Right kidney (tissue), 9 donors: ENCODE results near the gene RAB38.

Experiments
- DNase-seq: peaks from one replicate; pipeline ENCODE4 v3.0.0-alpha.2; 2016
- long read RNA-seq, 8 donors: transcript quantifications; one replicate each; lab custom pipeline, GENCODE V29; 2026

Gene RAB38
- long read RNA-seq, donor 1, transcript RAB38-201 (3 exons, 1,465 nt) = major isoform, 20 of 20 reads
- long read RNA-seq, donor 1, partial matches to known transcripts = 0 of 20 reads
- long read RNA-seq, donor 1, other reads (novel, unspliced or antisense) = 0 of 20 reads
- long read RNA-seq, donor 2, transcript RAB38-201 (3 exons, 1,465 nt) = major isoform, 5 of 5 reads
- long read RNA-seq, donor 2, partial matches to known transcripts = 0 of 5 reads
- long read RNA-seq, donor 2, other reads (novel, unspliced or antisense) = 0 of 5 reads
- long read RNA-seq, donor 3, transcript RAB38-201 (3 exons, 1,465 nt) = major isoform, 6 of 6 reads
- long read RNA-seq, donor 3, partial matches to known transcripts = 0 of 6 reads
- long read RNA-seq, donor 3, other reads (novel, unspliced or antisense) = 0 of 6 reads
- long read RNA-seq, donor 4, transcript RAB38-201 (3 exons, 1,465 nt) = major isoform, 9 of 9 reads
- long read RNA-seq, donor 4, partial matches to known transcripts = 0 of 9 reads
- long read RNA-seq, donor 4, other reads (novel, unspliced or antisense) = 0 of 9 reads
- long read RNA-seq, donor 5, transcript RAB38-201 (3 exons, 1,465 nt) = major isoform, 10 of 10 reads
- long read RNA-seq, donor 5, partial matches to known transcripts = 0 of 10 reads
- long read RNA-seq, donor 5, other reads (novel, unspliced or antisense) = 0 of 10 reads
- long read RNA-seq, donor 6, transcript RAB38-201 (3 exons, 1,465 nt) = major isoform, 10 of 10 reads
- long read RNA-seq, donor 6, partial matches to known transcripts = 0 of 10 reads
- long read RNA-seq, donor 6, other reads (novel, unspliced or antisense) = 0 of 10 reads
- long read RNA-seq, donor 7, transcript RAB38-201 (3 exons, 1,465 nt) = major isoform, 10 of 10 reads
- long read RNA-seq, donor 7, partial matches to known transcripts = 0 of 10 reads
- long read RNA-seq, donor 7, other reads (novel, unspliced or antisense) = 0 of 10 reads
- long read RNA-seq, donor 8, transcript RAB38-201 (3 exons, 1,465 nt) = major isoform, 10 of 10 reads
- long read RNA-seq, donor 8, partial matches to known transcripts = 0 of 10 reads
- long read RNA-seq, donor 8, other reads (novel, unspliced or antisense) = 0 of 10 reads

DNA sequence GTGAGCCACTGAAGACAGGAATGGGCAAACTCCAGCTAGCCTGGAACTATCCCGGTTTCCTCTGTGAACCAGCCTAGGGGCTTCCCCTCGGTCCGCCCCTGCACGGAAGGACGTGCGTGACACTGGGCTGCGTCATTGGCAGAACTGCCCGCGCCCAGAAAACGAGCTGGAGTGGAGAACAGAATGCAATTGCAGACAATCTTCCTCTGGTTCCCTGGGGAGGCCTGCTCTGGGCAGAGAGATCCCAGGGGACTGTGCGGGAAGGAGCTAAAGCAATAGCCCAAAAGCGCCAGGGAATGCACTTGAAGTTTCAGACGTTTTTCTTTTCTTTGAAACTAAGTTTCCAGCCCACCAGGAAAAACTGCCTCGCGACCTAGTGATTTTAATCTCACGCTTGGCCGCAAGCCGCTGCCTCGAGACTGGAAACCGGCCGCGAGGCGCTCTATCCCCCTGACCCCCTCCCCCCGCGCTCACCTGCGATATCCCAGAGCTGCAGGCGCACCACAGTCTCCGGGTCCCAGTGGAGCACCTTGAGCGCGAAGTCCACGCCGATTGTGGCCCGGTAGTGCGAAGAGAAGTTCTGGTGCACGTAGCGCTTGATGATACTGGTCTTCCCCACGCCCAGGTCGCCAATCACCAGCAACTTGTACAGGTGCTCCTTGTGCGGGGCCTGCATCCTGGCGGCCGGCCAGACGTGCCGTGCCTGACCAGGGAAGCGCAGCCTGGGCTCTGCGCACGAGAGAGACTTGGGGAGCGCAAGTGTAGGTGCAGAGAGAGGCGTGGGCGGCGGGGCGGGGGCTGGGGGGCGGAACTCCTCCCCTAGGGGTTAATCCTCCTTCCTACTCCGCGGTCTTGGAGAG lies at the start of gene RAB38:
Gene RAB38, minus strand, starts transcription at position 735 of the 860 bp plus-strand sequence. Its CDS starts 59 bp downstream, at position 676.
- peak; percentile 88 for DNase-seq

GRCh38 chr11:88213406-88213805 lies 38.2 kb upstream of the RAB38 start:
- no peak for DNase-seq

GRCh38 chr11:88212300-88212699 lies 37.1 kb upstream of the RAB38 start:
- no peak for DNase-seq

DNA sequence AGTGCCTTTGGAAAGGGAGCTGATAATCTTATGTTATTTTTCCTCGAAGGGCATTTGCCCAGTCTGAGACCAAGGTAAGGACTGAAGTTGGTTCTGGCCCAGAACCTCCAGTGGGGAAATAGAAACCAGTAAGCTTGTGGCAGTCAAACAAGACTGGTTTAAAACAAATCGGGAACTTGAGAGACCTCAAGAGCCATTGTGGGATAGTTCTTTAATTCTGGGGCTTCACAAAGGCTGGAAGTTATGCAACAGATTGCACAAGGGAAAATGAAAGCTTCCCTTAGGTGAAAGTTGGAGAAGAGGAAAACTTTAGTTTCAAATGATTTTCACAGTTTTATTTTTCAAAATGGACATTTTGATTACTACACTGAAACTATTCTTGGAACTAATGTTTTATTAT lies 33.5 kb upstream of the RAB38 start:
- no peak for DNase-seq

- no peak for DNase-seq
Observed at GRCh38 chr11:88206751-88207150, 31.5 kb upstream of the RAB38 start.

- DNase-seq = no peak
Observed at GRCh38 chr11:88204353-88204752, 29.1 kb upstream of the RAB38 start.

DNA sequence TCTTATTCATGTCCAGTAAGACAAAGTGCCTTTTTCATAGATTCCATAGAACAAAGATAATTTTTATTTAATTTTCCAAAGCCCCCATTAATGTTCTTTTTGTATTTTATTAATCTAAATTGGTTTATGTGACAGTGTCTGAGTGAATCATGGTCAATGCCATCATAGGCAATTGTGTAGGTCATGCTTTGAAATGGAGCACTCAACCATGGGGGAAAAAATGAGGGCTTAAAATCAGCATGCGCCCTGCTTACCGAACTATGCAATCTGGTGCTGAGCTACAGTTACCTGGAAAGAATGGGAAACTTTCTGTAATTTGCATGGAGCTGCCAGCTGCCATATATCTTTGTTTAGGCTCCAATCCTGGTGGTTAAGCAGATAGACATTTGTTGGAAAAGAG lies 28.4 kb upstream of the RAB38 start:
- no peak for DNase-seq

DNA sequence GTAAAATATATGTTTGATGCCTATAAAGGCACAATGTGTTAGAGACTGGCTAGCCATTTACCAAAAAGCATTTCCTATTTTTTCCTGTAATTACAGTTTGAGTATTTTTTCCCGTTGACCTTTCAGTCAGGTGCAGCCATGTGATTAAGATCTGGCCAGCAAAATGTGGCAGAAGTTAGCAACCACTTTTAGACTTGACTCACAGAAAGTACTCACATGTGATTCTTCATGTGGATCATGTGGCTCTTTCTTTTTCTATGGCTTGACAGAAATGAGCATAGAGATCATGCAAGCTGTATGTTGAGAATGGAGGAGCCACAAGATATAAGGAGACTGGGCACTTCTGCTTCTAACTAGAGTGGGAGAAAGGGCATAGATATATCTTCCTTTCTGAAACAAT lies 27.3 kb upstream of the RAB38 start:
- no peak for DNase-seq

DNA sequence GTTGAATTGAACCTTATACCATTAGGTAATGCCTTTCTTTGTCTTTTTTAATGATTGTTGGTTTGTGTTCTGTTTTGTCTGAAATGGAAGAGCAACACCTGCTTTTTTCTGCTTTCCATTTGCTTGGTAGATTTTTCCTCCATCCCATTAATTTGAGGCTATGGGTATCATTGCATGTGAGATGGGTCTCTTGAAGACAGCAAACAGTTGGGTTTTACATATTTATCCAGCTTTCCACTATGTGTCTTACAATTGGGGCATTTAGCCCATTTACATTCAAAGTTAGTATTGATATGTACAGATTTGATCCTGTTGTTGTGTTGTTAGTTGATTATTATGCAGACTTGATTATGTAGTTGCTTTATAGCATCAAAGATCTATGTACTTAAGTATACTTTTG lies 21.1 kb upstream of the RAB38 start:
- no peak for DNase-seq

DNA sequence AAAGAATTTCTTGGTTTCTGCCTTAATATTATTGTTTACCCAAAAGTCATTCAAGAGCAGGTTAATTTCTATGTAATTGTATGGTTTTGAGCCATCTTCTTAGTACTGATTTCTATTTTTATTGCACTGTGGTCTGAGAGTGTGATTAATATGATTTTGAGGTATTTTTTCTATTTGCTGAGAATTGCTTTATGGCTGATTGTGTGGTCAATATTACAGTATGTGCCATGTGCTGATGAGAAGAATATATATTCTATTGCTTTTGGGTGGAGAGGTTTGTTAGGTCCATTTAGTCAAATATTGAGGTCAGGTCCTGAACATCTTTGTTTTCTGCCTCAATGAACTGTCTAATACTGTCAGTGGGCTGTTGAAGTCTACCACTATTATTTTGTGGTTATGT lies 20.7 kb upstream of the RAB38 start:
- DNase-seq = no peak

DNA sequence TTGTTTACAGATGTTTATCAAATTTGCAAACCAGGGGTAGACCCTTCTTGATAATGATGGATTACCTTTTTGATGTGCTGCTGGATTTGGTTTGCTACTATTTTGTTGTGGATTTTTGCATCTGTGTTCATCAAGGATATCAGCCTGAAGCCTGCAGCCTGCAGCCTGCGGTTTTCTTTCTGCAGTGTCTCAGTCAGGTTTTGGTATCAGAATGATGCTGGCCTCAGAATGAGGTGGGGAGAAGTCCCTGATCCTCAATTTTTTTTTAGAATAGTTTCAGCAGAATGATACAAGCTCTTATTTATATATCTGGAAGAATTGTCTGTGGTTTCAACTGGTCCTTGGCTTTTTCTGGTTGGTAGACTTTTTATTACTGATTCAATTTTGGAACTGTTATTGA lies 19.7 kb upstream of the RAB38 start:
- no peak for DNase-seq

DNA sequence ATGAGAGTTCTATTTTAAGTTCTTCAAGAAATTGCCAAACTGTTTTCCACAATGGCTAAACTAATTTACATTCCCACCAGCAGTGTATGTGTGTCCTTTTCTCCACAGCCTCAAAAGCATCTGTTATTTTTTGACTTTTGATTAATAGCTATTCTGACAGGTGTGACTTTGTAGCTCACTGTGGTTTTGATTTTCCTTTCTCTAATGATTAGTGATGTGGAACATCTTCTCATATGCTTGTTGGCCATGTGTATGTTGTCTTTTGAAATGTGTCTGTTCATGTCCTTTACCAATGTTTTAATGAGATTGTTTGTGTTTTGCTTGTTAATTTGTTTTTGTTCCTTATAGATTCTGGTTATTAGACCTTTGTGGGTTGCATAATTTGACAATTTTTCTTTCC lies 18.0 kb upstream of the RAB38 start:
- no peak for DNase-seq

DNA sequence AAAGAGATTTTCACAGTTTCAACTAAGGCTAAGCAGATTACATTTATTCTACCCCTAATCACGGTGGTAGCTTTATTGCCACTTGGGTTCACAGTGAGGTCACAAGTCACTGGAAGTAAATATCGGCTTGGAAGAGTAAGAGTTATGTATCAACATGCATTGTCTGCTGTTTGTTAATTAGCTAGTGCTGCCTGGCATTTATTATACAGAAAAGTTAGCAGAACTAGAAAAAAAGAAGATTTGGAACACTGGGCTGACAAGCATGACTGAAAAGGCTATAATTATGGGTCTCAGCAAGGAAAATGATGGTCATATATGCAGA lies 13.7 kb upstream of the RAB38 start:
- DNase-seq = peak; percentile 29

GRCh38 chr11:88188251-88188931 lies 13.1 kb upstream of the RAB38 start:
- DNase-seq = no peak

DNA sequence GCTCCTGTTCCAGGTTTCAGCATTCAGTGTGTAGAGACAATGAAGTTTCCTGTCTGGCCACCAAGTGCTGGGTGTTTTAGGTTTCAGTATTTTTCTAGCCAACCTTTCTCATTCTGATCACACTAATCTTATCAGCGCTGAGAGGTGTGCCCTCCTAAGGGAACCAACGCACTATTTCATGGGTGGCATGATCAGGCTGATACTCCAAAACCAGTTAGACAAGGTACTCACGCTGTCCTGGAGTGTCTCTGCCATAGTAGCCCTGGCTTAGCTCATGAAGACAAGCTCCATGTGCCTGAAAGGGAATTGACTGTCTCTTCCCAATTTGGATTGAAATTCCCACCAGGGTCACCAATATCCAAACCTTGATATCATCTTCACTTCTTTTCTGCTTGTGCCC lies 8.0 kb upstream of the RAB38 start:
- no peak for DNase-seq

- DNase-seq = no peak
Observed at GRCh38 chr11:88181776-88182175, 6.5 kb upstream of the RAB38 start.

DNA sequence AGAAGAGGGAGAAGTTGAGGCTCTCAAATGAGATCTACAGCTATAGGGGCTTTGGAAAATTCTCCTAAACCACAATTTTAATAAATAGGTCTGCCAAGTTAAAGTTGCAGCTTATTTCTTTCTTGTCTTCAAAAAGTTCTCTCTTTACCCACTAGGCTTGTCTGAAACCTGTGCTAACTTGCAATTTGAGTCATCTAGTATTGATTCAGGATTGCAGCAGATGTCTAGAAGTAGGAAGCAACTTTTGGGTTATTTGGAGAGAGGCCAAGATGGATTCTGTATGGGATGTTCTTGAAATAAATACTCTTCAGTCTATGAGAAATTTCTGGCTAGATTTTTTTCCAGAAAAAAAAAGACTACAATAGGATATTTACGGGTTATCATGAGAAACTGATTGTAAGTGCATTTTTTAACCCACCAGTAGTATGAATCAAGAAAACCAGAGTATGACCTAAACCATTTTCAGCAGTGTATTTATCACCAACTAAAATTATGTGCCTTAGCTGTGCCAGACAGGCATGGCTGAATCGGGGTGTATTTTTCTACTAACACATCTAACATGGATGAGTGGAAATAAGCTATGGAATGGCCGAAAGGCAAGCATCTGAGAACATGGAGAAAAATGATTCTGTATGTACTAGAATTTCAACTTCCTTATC lies 4.9 kb upstream of the RAB38 start:
- no peak for DNase-seq

DNA sequence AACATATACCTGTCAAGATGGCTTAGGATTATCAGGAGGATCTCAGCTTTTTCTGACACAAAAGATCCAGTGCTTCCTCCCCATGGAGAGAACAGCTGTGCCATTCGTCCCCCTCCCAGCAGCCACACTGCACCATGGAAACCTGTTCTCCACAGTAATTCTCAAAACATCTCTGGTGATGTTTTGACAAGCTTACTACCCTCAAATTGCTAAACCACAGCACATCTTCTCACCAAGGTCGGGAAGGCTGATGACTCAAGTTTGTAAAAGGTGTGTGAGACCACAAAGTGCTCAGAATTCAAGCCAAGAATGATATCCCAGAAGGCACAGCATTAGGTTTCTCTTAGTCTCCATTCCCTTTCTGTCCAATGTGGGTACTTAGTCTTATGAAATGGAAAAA lies 3.9 kb upstream of the RAB38 start:
- DNase-seq = no peak

- DNase-seq = no peak
Observed at GRCh38 chr11:88178191-88178590, 2.9 kb upstream of the RAB38 start.

GRCh38 chr11:88175569-88176075 lies 379 bp upstream of the RAB38 start:
- DNase-seq = peak; percentile 62

DNA sequence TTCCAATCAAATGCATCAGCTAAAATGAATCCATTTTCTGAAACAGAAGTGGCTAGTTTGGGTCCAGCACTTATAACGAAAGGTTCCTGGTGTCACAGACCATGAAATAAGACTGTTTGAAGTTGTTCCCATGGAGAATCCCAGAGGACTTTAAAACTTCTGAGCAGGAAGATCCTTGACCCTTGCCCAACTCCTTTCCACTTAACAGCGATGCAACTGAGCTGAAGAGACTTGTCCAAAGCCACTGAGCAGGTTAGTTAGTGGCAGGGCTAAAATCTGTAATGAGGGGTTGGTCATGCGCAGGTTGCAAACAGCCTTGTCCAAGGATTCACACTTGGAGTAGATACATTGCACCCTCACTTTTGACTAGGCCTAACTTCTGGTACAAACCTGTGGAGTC lies 1.3 kb downstream of the RAB38 start:
- DNase-seq = no peak
